ENCODE measurements around the gene NMT2. TPM values are rescaled to one million over a fixed set of nuclear protein-coding genes. Genes with fewer than 3 reads are reported as not detected.

NMT2 gene
- total and polyA plus RNA-seq, 2 experiments from 2014 or later: 11.7 to 16.8 TPM

GRCh38 chr10:15210521-15210920 lies 42.0 kb upstream of the NMT2 start:
- no peaks in the 10 kb centered on the region for H3K27me3 Mint-ChIP-seq (ENCODE audit: insufficient read depth, low read depth, poor library complexity)
- H3K36me3 ChIP-seq (ENCODE audit: insufficient read depth): no peaks in the 10 kb centered on the region
- no peaks in the 10 kb centered on the region for H3K4me1 ChIP-seq (ENCODE audit: insufficient read depth)
- ATAC-seq (no peak), DNase-seq (ENCODE audit: low spot score) (no peak)
- H3K4me3 ChIP-seq: no peak overlapping the region
- no peak overlapping the region for H2AFZ ChIP-seq
- no peaks in the 10 kb centered on the region for H4K20me1 ChIP-seq (replicated peaks; ENCODE audit: insufficient read depth)
- no peaks in the 10 kb centered on the region for H3K9me3 Mint-ChIP-seq
- H3K4me2 ChIP-seq: no peak overlapping the region
- TF ChIP-seq REST (IDR thresholded peaks at IDR 0.05; ENCODE audit: unreplicated experiment): no peak
- no peak for TF ChIP-seq NANOG (IDR thresholded peaks at IDR 0.05; ENCODE audit: borderline replicate concordance)
- TF ChIP-seq STAT1 (IDR thresholded peaks at IDR 0.05; ENCODE audit: unreplicated experiment): no peak
- no peak for TF ChIP-seq ZNF331 (CRISPR knock-in tag; IDR thresholded peaks at IDR 0.05; ENCODE audit: low read depth)
- TF ChIP-seq EZH2phosphoT487 (IDR thresholded peaks at IDR 0.05; ENCODE audit: unreplicated experiment): no peak
- no peak for TF ChIP-seq POLR2AphosphoS5 (IDR thresholded peaks at IDR 0.05; ENCODE audit: low read depth)
- TF ChIP-seq ETS1 (IDR thresholded peaks at IDR 0.05): no peak
- no peak for TF ChIP-seq ZNF114 (CRISPR knock-in tag; IDR thresholded peaks at IDR 0.05)
- no peak for TF ChIP-seq CREB1 (CRISPR knock-in tag; IDR thresholded peaks at IDR 0.05; ENCODE audit: low read depth)
- TF ChIP-seq EZH2 (IDR thresholded peaks at IDR 0.05; ENCODE audit: low read depth, unreplicated experiment): no peak
- TF ChIP-seq JUNB (IDR thresholded peaks at IDR 0.05; ENCODE audit: unreplicated experiment): no peak
- no peak for TF ChIP-seq ZNF462 (CRISPR knock-in tag; IDR thresholded peaks at IDR 0.05)
- no peak for TF ChIP-seq CTCF (conservative IDR thresholded peaks at IDR 0.05; ENCODE audit: low read depth in 2 of 2)
- no peaks in the 10 kb centered on the region for H3K9me2 ChIP-seq (ENCODE audit: insufficient read depth)
- H3F3A ChIP-seq (replicated peaks; ENCODE audit: low read depth): peaks cover 6% of the 10 kb centered on the region; the same call in 1 of the 2 replicates
- peak overlapping the region; percentile 71 for H3K27ac ChIP-seq (ENCODE audit: low read depth)
- no peaks in the 10 kb centered on the region for H3K27me3 ChIP-seq (ENCODE audit: insufficient read depth)
- peaks cover 8% of the 10 kb centered on the region for H3K4me1 Mint-ChIP-seq
- H3K79me2 ChIP-seq (replicated peaks; ENCODE audit: insufficient read depth): no peaks in the 10 kb centered on the region
- peaks cover 17% of the 10 kb centered on the region for H3K36me3 Mint-ChIP-seq (ENCODE audit: low read depth)
- no peak overlapping the region for H3K27ac Mint-ChIP-seq
- H3K4me3 Mint-ChIP-seq: no peak overlapping the region
